ENCODE data around the gene MYPN. TPM values are rescaled to one million over a fixed set of nuclear protein-coding genes. Genes with fewer than 3 reads are reported as not detected.

Gene MYPN
- total RNA-seq, 1 donor = 1.7 TPM

- no peak overlapping the region for H3K4me3 ChIP-seq (ENCODE audit: low read depth, low read length)
- peak; percentile 82 for DNase-seq (ENCODE audit: low read depth)
- TF ChIP-seq, protein P1, sequence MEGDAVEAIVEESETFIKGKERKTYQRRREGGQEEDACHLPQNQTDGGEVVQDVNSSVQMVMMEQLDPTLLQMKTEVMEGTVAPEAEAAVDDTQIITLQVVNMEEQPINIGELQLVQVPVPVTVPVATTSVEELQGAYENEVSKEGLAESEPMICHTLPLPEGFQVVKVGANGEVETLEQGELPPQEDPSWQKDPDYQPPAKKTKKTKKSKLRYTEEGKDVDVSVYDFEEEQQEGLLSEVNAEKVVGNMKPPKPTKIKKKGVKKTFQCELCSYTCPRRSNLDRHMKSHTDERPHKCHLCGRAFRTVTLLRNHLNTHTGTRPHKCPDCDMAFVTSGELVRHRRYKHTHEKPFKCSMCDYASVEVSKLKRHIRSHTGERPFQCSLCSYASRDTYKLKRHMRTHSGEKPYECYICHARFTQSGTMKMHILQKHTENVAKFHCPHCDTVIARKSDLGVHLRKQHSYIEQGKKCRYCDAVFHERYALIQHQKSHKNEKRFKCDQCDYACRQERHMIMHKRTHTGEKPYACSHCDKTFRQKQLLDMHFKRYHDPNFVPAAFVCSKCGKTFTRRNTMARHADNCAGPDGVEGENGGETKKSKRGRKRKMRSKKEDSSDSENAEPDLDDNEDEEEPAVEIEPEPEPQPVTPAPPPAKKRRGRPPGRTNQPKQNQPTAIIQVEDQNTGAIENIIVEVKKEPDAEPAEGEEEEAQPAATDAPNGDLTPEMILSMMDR (IDR thresholded peaks at IDR 0.05; ENCODE audit: insufficient read depth, low read length) = peak; percentile 68
Observed at GRCh38 chr10:68208424-68209042, 99.2 kb downstream of the MYPN start.

DNA sequence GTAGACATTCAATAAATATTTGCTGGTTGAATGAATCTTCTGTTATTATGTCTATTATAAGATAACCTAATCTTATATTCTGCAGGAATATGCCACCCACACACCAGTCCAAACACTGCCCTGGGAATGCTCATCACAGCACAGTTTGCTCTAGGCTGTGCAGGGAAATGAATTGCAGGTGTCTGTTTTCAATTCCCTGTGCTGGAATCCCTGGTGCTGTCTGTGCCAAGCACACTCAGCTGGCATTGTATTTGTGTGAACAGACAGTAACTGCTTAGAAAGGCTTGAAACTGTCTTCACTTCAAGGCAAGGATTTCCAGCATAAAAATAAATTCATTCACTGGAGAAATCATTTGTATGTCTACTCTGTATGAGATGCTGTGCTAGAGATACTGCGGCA, 102.4 kb downstream of the MYPN start:
- H3K4me3 ChIP-seq (ENCODE audit: low read depth, low read length) = no peak overlapping the region
- no peak for DNase-seq (ENCODE audit: low read depth)
- TF ChIP-seq, protein P1 (IDR thresholded peaks at IDR 0.05; ENCODE audit: insufficient read depth, low read length) = no peak

DNA sequence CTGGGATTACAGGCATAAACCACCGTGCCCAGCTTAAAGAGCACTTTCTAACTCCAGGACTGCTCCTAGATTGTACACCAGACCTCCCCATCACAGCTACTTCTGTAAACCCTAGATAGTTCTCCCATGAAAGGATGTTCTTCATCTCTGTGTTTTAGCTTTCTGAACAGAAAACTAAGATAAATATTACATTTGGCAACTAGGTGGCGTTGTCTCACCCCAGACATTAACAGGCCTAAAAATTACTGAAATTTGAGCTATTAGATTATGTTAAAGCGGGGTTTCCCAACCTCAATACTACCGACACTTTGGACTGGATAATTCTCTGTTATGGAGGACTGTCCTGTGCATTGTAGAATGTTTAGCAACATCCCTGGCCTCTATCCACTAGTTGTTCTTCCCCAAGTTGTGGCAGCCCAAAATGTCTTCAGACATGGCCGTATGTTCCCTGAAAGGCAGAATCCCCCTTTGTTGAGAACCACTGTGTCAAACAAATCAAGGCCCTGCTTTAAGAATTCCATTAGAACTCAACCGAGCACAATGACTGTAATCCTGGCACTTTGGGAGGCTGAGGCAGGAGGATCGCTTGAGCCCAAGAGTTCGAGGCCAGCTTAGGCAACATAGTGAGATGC, 103.5 kb downstream of the MYPN start:
- no peak overlapping the region for H3K4me3 ChIP-seq (ENCODE audit: low read depth, low read length)
- TF ChIP-seq, protein P1 (IDR thresholded peaks at IDR 0.05; ENCODE audit: insufficient read depth, low read length) = peak; percentile 58
- peak; percentile 67 for DNase-seq (ENCODE audit: low read depth)

- DNase-seq (ENCODE audit: low read depth) = no peak
- TF ChIP-seq, protein P1 (IDR thresholded peaks at IDR 0.05; ENCODE audit: insufficient read depth, low read length) = no peak
- H3K4me3 ChIP-seq (ENCODE audit: low read depth, low read length) = no peak overlapping the region
Observed at GRCh38 chr10:68218786-68219185, 109.5 kb downstream of the MYPN start.

GRCh38 chr10:68221196-68221595, 111.9 kb downstream of the MYPN start:
- H3K4me3 ChIP-seq (ENCODE audit: low read depth, low read length) = no peak overlapping the region
- TF ChIP-seq, protein P1 (IDR thresholded peaks at IDR 0.05; ENCODE audit: insufficient read depth, low read length) = no peak

GRCh38 chr10:68222391-68222790, 113.1 kb downstream of the MYPN start:
- no peak for DNase-seq (ENCODE audit: low read depth)
- TF ChIP-seq, protein P1 (IDR thresholded peaks at IDR 0.05; ENCODE audit: insufficient read depth, low read length) = no peak
- H3K4me3 ChIP-seq (ENCODE audit: low read depth, low read length) = no peak overlapping the region

More at GRCh38 chr10:68221196-68221595, 111.9 kb downstream of the MYPN start:
- DNase-seq (ENCODE audit: low read depth) = peak; percentile 28

All from fibroblast of the aortic adventitia (primary cell).